SH-SY5Y (cell line): Measurements from ENCODE around the gene TGM3.

ENCODE experiments used
- GATA2 ChIP-seq: IDR thresholded peaks from 2 replicates; pipeline ENCODE4 v1.6.1; 2011; ENCODE audit warnings: mild to moderate bottlenecking, low read depth, low read length
- GATA3 ChIP-seq: IDR thresholded peaks from 2 replicates; pipeline ENCODE4 v1.6.1; 2011; ENCODE audit warnings: low read depth, mild to moderate bottlenecking, low read length, moderate library complexity

- TF ChIP-seq GATA3 (no peak), GATA2 (no peak)
Measured at GRCh38 chr20:2298701-2299100, 2.9 kb downstream of the TGM3 start.
